HepG2 (cell line): ENCODE data around the gene PTPRD.

Experiments
- CHD2 ChIP-seq: IDR thresholded peaks from 2 replicates; pipeline ENCODE4 v1.6.1; 2011; ENCODE audit warnings: low read depth, low read length, improper control_type of control experiment
- CTCF ChIP-seq: sonication (generic); formaldehyde crosslinking; IDR thresholded peaks from 2 replicates; pipeline ENCODE4 v1.5.0; 2020; ENCODE audit warnings: mild to moderate bottlenecking, missing genetic modification reagents, moderate library complexity
- IRF1 ChIP-seq: sonication (generic); formaldehyde crosslinking; IDR thresholded peaks from 2 replicates; pipeline ENCODE4 v1.4.0; 2020; ENCODE audit warnings: low read depth, mild to moderate bottlenecking, missing genetic modification reagents
- MXI1 ChIP-seq: IDR thresholded peaks from 3 replicates; pipeline ENCODE4 v1.6.1; 2012; ENCODE audit warnings: low read depth, low read length, inconsistent platforms, borderline replicate concordance
- REST ChIP-seq, 2 experiments: IDR thresholded peaks; 2 replicates each; pipeline ENCODE4 v1.6.1; 2011 to 2012; ENCODE audit warnings: low read length in 2 of 2, borderline replicate concordance in 1 of 2, low read depth in 1 of 2, mild to moderate bottlenecking in 1 of 2, moderate library complexity in 1 of 2
- SMC3 ChIP-seq: IDR thresholded peaks from 2 replicates; pipeline ENCODE4 v1.6.1; 2011; ENCODE audit warnings: low read length, improper control_type of control experiment
- STAT6 ChIP-seq: sonication (generic); formaldehyde crosslinking; IDR thresholded peaks from 2 replicates; pipeline ENCODE4 v1.4.0; 2020; ENCODE audit warnings: missing genetic modification reagents, mild to moderate bottlenecking, borderline replicate concordance
- SUZ12 ChIP-seq: fragments of 150-350 bp; IDR thresholded peaks from 2 replicates; pipeline ENCODE4 v1.6.1; 2014; ENCODE audit warnings: low read depth, low read length
- TAF1 ChIP-seq: sonication (generic); formaldehyde crosslinking; IDR thresholded peaks from 2 replicates; pipeline ENCODE4 v1.4.0; 2020; ENCODE audit warnings: missing genetic modification reagents
- ZBTB14 ChIP-seq: sonication (generic); formaldehyde crosslinking; IDR thresholded peaks from 2 replicates; pipeline ENCODE4 v1.4.0; 2020; ENCODE audit warnings: missing genetic modification reagents
- ZMAT3 ChIP-seq: sonication (generic); formaldehyde crosslinking; conservative IDR thresholded peaks from 2 replicates; pipeline ENCODE4 v1.7.0; 2021; ENCODE audit warnings: missing genetic modification reagents

GRCh38 chr9:8812888-8813287 lies 1799.9 kb downstream of the PTPRD start:
- TF ChIP-seq STAT6 (no peak), ZMAT3 (CRISPR knock-in tag) (no peak), ZBTB14 (CRISPR knock-in tag) (no peak), SMC3 (no peak), MXI1 (no peak), TAF1 (CRISPR knock-in tag) (no peak), CTCF (CRISPR knock-in tag) (no peak), REST (IDR thresholded peaks at IDR 0.05; ENCODE audit: borderline replicate concordance in 1 of 2, low read depth in 1 of 2, low read length in 2 of 2) (no peak), CHD2 (no peak), SUZ12 (no peak), IRF1 (CRISPR knock-in tag) (no peak)
